Tibial artery (tissue), 4 donors: Measurements from ENCODE around the gene TXNRD1.

Experiments used
- DNase-seq, 2 donors: peaks; one replicate each; pipeline ENCODE4 v3.0.0-alpha.2; 2019
- H3K27ac ChIP-seq, 2 donors: fragments of 200-600 bp; sonication (generic) in 1 of 2; 1 replicate in 1 of 2; 2 replicates in 1 of 2; pipeline ENCODE4 v1.5.1; 2018 to 2019; ENCODE audit warnings: mild to moderate bottlenecking in 1 of 2
- H3K27me3 ChIP-seq, 2 donors: fragments of 200-600 bp; sonication (generic) in 1 of 2; one replicate each; pipeline versions ENCODE4 v1.5.1 to v1.6.0; 2016 to 2019
- H3K36me3 ChIP-seq, 3 donors: fragments of 200-600 bp; sonication (generic) in 2 of 3; one replicate each; pipeline ENCODE4 v1.5.1; 2016 to 2019; ENCODE audit warnings: mild to moderate bottlenecking in 2 of 3
- H3K4me1 ChIP-seq, 4 donors: fragments of 200-600 bp; sonication (generic) in 2 of 4; 1 replicate in 3 of 4; 2 replicates in 1 of 4; pipeline ENCODE4 v1.5.1; 2016 to 2019
- H3K4me3 ChIP-seq, 2 donors: fragments of 200-600 bp; sonication (generic) in 1 of 2; 1 replicate in 1 of 2; 2 replicates in 1 of 2; pipeline ENCODE4 v1.5.1; 2018 to 2019; ENCODE audit warnings: mild to moderate bottlenecking in 2 of 2
- H3K9me3 ChIP-seq, 3 donors: fragments of 200-600 bp; sonication (generic) in 1 of 3; one replicate each; pipeline ENCODE4 v1.5.1; 2016 to 2019
- intact Hi-C: fragments of 100-400 bp; cut with DNase I; formaldehyde crosslinking; loops from one replicate; pipeline ENCODE4 v1.15.0; 2023; ENCODE audit warnings: low total_unique reads
- TF ChIP-seq, protein P1 (sequence below), 2 experiments: fragments of 200-600 bp in 1 of 2; fragments of 450-650 bp in 1 of 2; IDR thresholded peaks; one replicate each; pipeline ENCODE4 v1.5.1; 2017 to 2019; ENCODE audit warnings: antibody characterized with exemption in 2 of 2, mild to moderate bottlenecking in 1 of 2, moderate library complexity in 1 of 2

Gene TXNRD1

DNA sequence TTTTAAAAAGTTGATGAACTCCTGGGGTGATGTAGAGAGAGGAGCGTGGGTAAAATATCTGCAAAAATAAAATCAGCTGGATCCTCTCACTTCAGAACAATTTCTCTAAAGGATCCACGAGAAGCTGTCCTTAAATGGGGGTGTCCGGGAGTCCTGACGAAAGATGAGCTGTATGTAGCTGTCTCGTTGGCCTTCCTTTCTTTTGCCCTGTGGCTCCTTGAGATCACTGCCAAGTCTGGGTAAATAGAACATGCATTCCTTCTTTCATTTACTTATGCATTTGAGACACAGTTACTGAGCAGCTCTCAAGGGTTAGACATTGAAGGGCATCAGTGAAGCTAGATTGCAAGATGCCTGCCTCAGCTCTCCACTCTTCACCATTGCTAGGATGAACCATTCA is 35.2 kb upstream of the TXNRD1 start:
- Histone ChIP-seq H3K9me3 (peaks cover 0 to 12% (median 0%) of the 10 kb centered on the region in 3 donors), H3K27ac (peak overlapping the region; percentile 80 to 83), H3K4me3 (no peak overlapping the region), H3K4me1 (peaks cover 10 to 79% (median 54%) of the 10 kb centered on the region in 4 donors), H3K36me3 (peaks cover 0 to 4% (median 0%) of the 10 kb centered on the region in 3 donors), H3K27me3 (no peaks in the 10 kb centered on the region)
- TF ChIP-seq, protein P1, sequence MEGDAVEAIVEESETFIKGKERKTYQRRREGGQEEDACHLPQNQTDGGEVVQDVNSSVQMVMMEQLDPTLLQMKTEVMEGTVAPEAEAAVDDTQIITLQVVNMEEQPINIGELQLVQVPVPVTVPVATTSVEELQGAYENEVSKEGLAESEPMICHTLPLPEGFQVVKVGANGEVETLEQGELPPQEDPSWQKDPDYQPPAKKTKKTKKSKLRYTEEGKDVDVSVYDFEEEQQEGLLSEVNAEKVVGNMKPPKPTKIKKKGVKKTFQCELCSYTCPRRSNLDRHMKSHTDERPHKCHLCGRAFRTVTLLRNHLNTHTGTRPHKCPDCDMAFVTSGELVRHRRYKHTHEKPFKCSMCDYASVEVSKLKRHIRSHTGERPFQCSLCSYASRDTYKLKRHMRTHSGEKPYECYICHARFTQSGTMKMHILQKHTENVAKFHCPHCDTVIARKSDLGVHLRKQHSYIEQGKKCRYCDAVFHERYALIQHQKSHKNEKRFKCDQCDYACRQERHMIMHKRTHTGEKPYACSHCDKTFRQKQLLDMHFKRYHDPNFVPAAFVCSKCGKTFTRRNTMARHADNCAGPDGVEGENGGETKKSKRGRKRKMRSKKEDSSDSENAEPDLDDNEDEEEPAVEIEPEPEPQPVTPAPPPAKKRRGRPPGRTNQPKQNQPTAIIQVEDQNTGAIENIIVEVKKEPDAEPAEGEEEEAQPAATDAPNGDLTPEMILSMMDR (IDR thresholded peaks at IDR 0.05), result no peak
- DNase-seq, result no peak
- intact Hi-C loops, result no loop called here

DNA sequence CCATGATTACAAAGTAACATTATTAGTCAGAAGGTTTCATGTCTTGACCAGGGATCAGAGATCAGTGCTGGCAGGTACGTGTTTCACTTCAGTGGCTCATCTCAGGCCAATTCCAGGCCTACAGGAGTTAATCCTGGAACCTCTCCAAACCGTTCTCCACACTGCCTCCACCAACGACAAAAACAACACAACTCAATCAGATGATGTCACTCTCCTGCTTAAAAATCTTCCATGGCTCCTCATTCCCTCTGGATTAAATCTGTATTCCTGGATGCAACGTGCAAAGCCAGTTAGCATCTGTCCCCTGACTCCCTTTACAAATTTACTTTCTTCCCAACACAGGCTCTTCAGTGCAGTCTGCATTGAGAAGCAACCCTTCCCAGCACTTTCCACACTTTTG is 34.3 kb upstream of the TXNRD1 start:
- Histone ChIP-seq H3K4me1 (peaks cover 10 to 80% (median 54%) of the 10 kb centered on the region in 4 donors), H3K27me3 (no peaks in the 10 kb centered on the region), H3K9me3 (peaks cover 0 to 12% (median 0%) of the 10 kb centered on the region in 3 donors), H3K36me3 (peaks cover 0 to 4% (median 0%) of the 10 kb centered on the region in 3 donors), H3K4me3 (no peak overlapping the region), H3K27ac (peak overlapping the region; percentile 80 to 83)
- TF ChIP-seq, protein P1 (IDR thresholded peaks at IDR 0.05), result no peak
- intact Hi-C loops, result no loop called here
- no peak for DNase-seq

DNA sequence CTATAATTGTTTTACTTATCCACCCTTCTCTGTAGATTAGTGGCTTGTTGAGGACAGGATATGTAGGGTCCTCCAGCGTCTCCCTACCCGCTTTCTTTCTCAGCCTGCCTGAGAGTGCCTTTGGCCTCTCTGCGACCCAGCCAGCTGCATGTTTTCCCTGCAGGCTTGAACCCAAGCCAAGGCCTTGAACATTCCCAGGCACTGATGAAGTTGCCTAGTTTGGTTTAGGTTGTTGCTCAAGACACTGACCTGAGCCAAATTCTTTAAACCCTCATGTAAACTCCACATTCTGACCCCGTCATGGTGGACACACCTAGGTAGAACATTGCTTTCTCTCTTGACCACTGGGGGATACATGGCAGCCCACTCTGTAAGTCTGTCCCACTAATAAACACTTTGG is 33.4 kb upstream of the TXNRD1 start:
- intact Hi-C loops, result no loop called here
- peak; percentile 90 to 94 for DNase-seq
- no peak overlapping the region for H3K4me3 ChIP-seq

DNA sequence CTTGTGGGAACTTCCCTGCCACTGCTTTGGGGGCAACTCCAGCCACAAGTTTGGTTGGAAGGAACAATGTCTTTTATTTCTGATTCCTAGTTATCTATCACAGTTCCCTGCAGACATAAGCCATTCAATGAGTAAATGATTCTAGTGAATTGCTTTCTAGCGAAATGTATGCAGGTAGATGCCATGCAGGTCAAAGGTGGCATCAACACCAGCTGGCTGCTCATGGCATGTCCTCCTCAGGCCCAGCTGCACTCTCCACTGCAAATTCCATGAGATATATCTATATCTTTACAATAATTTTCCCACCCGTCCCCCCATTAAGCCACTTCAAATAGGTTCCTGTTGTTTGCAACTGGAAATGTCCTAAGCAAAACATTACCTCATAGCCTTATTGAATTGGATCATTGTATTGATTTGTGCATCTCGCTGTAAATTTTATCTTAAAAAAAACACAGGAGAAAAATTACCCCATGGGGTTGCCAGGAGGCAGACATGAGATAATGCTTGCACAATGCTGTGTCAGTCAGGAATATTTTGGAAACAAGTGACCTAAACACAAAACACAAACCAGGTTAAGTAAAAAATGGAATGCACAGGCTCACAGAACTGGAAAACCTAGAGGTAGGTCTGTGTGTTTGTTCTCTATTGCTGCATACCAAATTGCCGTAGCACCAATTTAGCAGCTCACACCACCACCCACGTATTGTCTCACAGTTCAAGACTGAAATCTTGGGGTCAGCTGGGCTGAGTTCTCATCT is 32.8 kb upstream of the TXNRD1 start:
- H3K4me1 ChIP-seq, result peaks cover 10 to 66% (median 45%) of the 10 kb centered on the region in 4 donors
- DNase-seq, result no peak
- TF ChIP-seq, protein P1 (IDR thresholded peaks at IDR 0.05), result no peak
- no peaks in the 10 kb centered on the region for H3K27me3 ChIP-seq
- intact Hi-C loops, result no loop called here
- no peak overlapping the region for H3K4me3 ChIP-seq
- H3K9me3 ChIP-seq, result peaks cover 0 to 12% (median 0%) of the 10 kb centered on the region in 3 donors
- H3K27ac ChIP-seq, result peak overlapping the region; percentile 80 to 83
- H3K36me3 ChIP-seq, result peaks cover 0 to 4% (median 0%) of the 10 kb centered on the region in 3 donors

More for the DNA sequence above, 33.4 kb upstream of the TXNRD1 start:
- H3K4me1 ChIP-seq, result peaks cover 10 to 73% (median 49%) of the 10 kb centered on the region in 4 donors
- TF ChIP-seq, protein P1 (IDR thresholded peaks at IDR 0.05), result no peak
- peaks cover 0 to 4% (median 0%) of the 10 kb centered on the region in 3 donors for H3K36me3 ChIP-seq
- peak overlapping the region; percentile 80 to 83 for H3K27ac ChIP-seq
- peaks cover 0 to 12% (median 0%) of the 10 kb centered on the region in 3 donors for H3K9me3 ChIP-seq
- no peaks in the 10 kb centered on the region for H3K27me3 ChIP-seq

DNA sequence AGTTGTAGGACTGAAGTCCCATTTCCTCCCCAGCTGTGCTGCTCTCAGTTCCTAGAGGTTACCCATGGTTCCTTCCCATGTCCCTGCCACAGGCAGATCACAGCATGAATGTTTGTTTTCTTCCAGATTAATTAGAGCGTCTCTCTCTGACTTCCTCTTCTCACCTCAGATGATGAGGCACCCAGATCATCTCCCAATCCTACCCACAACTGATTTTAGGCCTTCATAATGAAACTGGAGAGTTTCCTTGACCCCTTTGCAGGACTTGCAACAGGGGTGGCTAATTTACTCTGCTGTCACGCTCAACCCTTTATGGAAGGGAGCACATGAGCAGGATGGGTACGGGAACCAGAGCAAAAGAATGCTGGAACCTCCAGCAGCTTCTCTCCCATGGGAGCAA is 32.1 kb upstream of the TXNRD1 start:
- H3K36me3 ChIP-seq, result peaks cover 0 to 4% (median 0%) of the 10 kb centered on the region in 3 donors
- no peak for DNase-seq
- H3K4me3 ChIP-seq, result no peak overlapping the region
- H3K27me3 ChIP-seq, result no peaks in the 10 kb centered on the region
- peak overlapping the region; percentile 44 to 83 for H3K27ac ChIP-seq
- peaks cover 0 to 12% (median 0%) of the 10 kb centered on the region in 3 donors for H3K9me3 ChIP-seq
- peaks cover 10 to 60% (median 39%) of the 10 kb centered on the region in 4 donors for H3K4me1 ChIP-seq
- intact Hi-C loops, result no loop called here
- TF ChIP-seq, protein P1 (IDR thresholded peaks at IDR 0.05), result no peak
